Stomach (tissue), 9 donors: ENCODE results near the gene HMGB4. TPM values are rescaled to one million over a fixed set of nuclear protein-coding genes. Genes with fewer than 3 reads are reported as not detected.

Experiments used
- DNase-seq, 2 donors: peaks; one replicate each; pipeline versions ENCODE4 v3.0.0 to v3.0.0-alpha.2; 2013 to 2019
- H3K27ac ChIP-seq, 5 donors: fragments of 200-600 bp in 4 of 5; sonication (generic) in 4 of 5; one replicate each; pipeline ENCODE4 v1.5.1; 2013 to 2019; ENCODE audit warnings: mild to moderate bottlenecking in 1 of 5, moderate library complexity in 1 of 5
- H3K27me3 ChIP-seq, 3 donors: fragments of 200-600 bp; sonication (generic); one replicate each; pipeline ENCODE4 v1.5.1; 2017 to 2019; ENCODE audit warnings: mixed run types in 1 of 3
- H3K36me3 ChIP-seq, 4 donors: fragments of 200-600 bp; sonication (generic); 1 replicate in 3 of 4; 2 replicates in 1 of 4; pipeline ENCODE4 v1.5.1; 2016 to 2019
- H3K4me1 ChIP-seq, 4 donors: fragments of 200-600 bp; sonication (generic); one replicate each; pipeline ENCODE4 v1.5.1; 2016 to 2019
- H3K4me3 ChIP-seq, 4 donors: fragments of 200-600 bp; sonication (generic) in 3 of 4; one replicate each; pipeline ENCODE4 v1.5.1; 2016 to 2019; ENCODE audit warnings: mild to moderate bottlenecking in 1 of 4
- H3K9me3 ChIP-seq, 4 donors: fragments of 200-600 bp; sonication (generic); one replicate each; pipeline ENCODE4 v1.5.1; 2016 to 2019
- CTCF ChIP-seq, 7 experiments: fragments of 450-650 bp in 4 of 7; fragments of 200-600 bp in 3 of 7; sonication (generic) in 3 of 7; IDR thresholded peaks; one replicate each; pipeline ENCODE4 v1.5.1; 2016 to 2019; ENCODE audit warnings: antibody characterized with exemption in 7 of 7, control low read depth in 2 of 7, mild to moderate bottlenecking in 1 of 7
- EP300 ChIP-seq: sonication (generic); formaldehyde crosslinking; IDR thresholded peaks from one replicate; pipeline ENCODE4 v1.6.1; 2017; ENCODE audit warnings: antibody characterized with exemption
- POLR2A ChIP-seq, 4 donors: fragments of 450-650 bp; IDR thresholded peaks; one replicate each; pipeline ENCODE4 v1.6.1; 2016; ENCODE audit warnings: antibody characterized with exemption in 4 of 4, control low read depth in 2 of 4, mild to moderate bottlenecking in 1 of 4, moderate library complexity in 1 of 4
- POLR2AphosphoS5 ChIP-seq, 3 donors: sonication (generic); formaldehyde crosslinking; IDR thresholded peaks; one replicate each; pipeline ENCODE4 v1.6.1; 2016; ENCODE audit warnings: antibody characterized with exemption in 3 of 3
- WGBS, 5 donors: extraction: QIAGEN DNeasy Blood & Tissue Kit in 3 of 5; methylation state at CpG; one replicate each; pipeline versions ENCODE4 v1.1.5 to v1.1.7; 2013 to 2018; 5-methylcytosine and 5-hydroxymethylcytosine counted together
- intact Hi-C: fragments of 100-400 bp; cut with DNase I; formaldehyde crosslinking; loops from one replicate; pipeline ENCODE4 v1.15.1; 2023; ENCODE audit warnings: low total_unique reads
- polyA plus RNA-seq, 3 donors: library from polyadenylated mRNA; stranded (reverse); fragments of 200-250 nt; gene quantifications; one replicate each; pipeline ENCODE4 v1.2.3, GENCODE V29; 2013
- total RNA-seq, 5 donors: library from RNA; depleted of rRNA; stranded (reverse); fragments of >200 nt; gene quantifications; one replicate each; pipeline versions ENCODE4 v1.1.0 to v1.2.3, GENCODE V29; 2014 to 2016
- donor health status: healthy with polysubstance abuse.
- donor health status: Bipolar disorder and iron deficiency.
- donor health status: healthy.

Gene HMGB4
- total and polyA plus RNA-seq, 8 donors, result not detected

GRCh38 chr1:33828654-33829053 lies 35.2 kb upstream of the HMGB4 start:
- Histone ChIP-seq H3K27me3 (peaks cover 0 to 4% (median 0%) of the 10 kb centered on the region in 3 donors), H3K9me3 (peaks cover 0 to 5% (median 0%) of the 10 kb centered on the region in 4 donors), H3K4me1 (no peaks in the 10 kb centered on the region), H3K27ac (no peak overlapping the region), H3K4me3 (no peak overlapping the region), H3K36me3 (no peaks in the 10 kb centered on the region)
- intact Hi-C loops, result no loop called here
- TF ChIP-seq CTCF (IDR thresholded peaks at IDR 0.05), result no peak
- TF ChIP-seq POLR2A (IDR thresholded peaks at IDR 0.05), result no peak
- no peak for TF ChIP-seq POLR2AphosphoS5 (IDR thresholded peaks at IDR 0.05)
- no peak for TF ChIP-seq EP300
- no peak for DNase-seq
- 72 to 88% (median 84%) methylated on average over 5 of the region's 5 CpGs for WGBS, 5 donors

DNA sequence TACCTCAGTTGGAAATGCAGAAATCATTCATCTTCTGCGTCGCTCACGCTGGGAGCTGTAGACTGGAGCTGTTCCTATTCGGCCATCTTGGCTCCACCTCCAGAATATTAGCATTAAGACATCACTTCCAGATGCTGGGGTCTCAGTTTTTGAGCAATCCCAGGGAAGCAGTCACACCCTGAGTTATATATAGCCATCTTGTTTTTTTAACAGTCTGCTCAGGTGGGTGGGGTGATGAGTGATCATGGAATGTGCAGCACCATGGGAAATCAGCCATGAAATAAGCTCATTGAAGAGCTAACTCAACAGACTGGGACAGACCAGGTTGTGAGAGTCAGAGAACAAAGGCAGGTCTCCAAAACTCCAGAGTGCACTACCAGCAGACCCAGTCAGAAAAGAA lies 27.0 kb upstream of the HMGB4 start:
- no peak for DNase-seq
- H3K4me1 ChIP-seq, result no peaks in the 10 kb centered on the region
- intact Hi-C loops, result no loop called here
- 89 to 92% (median 91%) methylated on average over 4 of the region's 4 CpGs for WGBS, 5 donors
- TF ChIP-seq POLR2AphosphoS5 (IDR thresholded peaks at IDR 0.05) (no peak), CTCF (IDR thresholded peaks at IDR 0.05) (no peak), POLR2A (IDR thresholded peaks at IDR 0.05) (no peak), EP300 (no peak)
- peaks cover 0 to 4% (median 0%) of the 10 kb centered on the region in 4 donors for H3K9me3 ChIP-seq
- H3K4me3 ChIP-seq, result no peak overlapping the region
- no peaks in the 10 kb centered on the region for H3K27me3 ChIP-seq
- no peak overlapping the region for H3K27ac ChIP-seq
- no peaks in the 10 kb centered on the region for H3K36me3 ChIP-seq

DNA sequence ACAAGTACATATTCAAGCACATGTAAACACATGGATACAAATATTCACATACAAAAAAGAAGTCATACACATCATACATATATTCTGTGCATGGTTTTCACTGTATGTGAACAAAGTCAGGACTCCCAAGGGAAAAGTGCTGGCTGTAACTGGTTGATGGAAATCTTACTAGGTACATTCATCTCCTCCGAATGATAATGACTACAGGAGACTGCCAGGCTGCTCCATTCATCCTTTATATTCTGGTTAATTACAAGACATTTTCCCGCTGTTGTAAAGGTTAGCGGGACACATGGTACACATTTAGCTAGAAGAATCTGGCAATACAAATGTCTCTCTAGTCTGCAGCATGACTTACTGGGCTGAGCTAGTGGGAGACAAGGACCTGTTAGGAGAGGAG lies 26.2 kb upstream of the HMGB4 start:
- DNase-seq, result no peak
- Histone ChIP-seq H3K27me3 (no peaks in the 10 kb centered on the region), H3K9me3 (peaks cover 0 to 4% (median 0%) of the 10 kb centered on the region in 4 donors), H3K36me3 (no peaks in the 10 kb centered on the region), H3K4me1 (no peaks in the 10 kb centered on the region), H3K27ac (no peak overlapping the region), H3K4me3 (no peak overlapping the region)
- intact Hi-C loops, result no loop called here
- no peak for TF ChIP-seq EP300
- no peak for TF ChIP-seq POLR2AphosphoS5 (IDR thresholded peaks at IDR 0.05)
- no peak for TF ChIP-seq CTCF (IDR thresholded peaks at IDR 0.05)
- 82 to 91% (median 90%) methylated on average over 3 of the region's 3 CpGs for WGBS, 5 donors

GRCh38 chr1:33841494-33841893 lies 22.4 kb upstream of the HMGB4 start:
- Histone ChIP-seq H3K9me3 (peaks cover 0 to 4% (median 0%) of the 10 kb centered on the region in 4 donors), H3K27me3 (no peaks in the 10 kb centered on the region), H3K27ac (no peak overlapping the region), H3K36me3 (no peaks in the 10 kb centered on the region), H3K4me3 (no peak overlapping the region), H3K4me1 (no peaks in the 10 kb centered on the region)
- TF ChIP-seq CTCF (IDR thresholded peaks at IDR 0.05) (no peak), POLR2A (IDR thresholded peaks at IDR 0.05) (no peak), EP300 (no peak), POLR2AphosphoS5 (IDR thresholded peaks at IDR 0.05) (no peak)
- DNase-seq, result no peak
- intact Hi-C loops, result no loop called here
- 23 to 44% (median 28%) methylated on average over 1 of the region's 1 CpG for WGBS, 5 donors
